ENCODE measurements around the gene HIP1.
"Not testable (repeated sequence)": the region's sequence is repeated elsewhere in the genome, so short reads cannot be mapped to it uniquely, and the experiment has no call there.

HIP1 gene

DNA sequence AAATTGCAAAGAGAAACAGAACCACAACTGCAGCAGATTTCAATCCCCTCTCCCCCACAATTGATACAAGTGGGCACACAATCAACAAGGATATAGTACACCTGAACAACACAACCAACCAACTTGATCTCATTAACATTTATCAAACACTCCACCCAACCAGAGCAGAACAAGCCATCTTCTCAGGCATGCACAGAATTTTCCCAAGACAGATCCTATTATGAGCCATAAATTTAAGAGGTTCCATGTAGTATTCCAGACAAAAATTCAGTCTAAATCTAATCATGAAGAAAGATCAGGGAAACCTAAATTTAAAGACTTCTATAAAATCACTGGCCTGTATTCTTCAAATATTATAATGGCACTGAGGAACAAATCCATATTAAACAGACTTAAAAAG is 217.0 kb downstream of the HIP1 start:
- not testable (repeated sequence) for DNase-seq (ENCODE audit: low read depth, low spot score); H3K4me1 ChIP-seq (ENCODE audit: control insufficient read depth, insufficient read depth, low read length); H3K27me3 ChIP-seq (ENCODE audit: control insufficient read depth, insufficient read depth, low read length); H3K36me3 ChIP-seq (ENCODE audit: control insufficient read depth, insufficient read depth, low read length); H3K4me3 ChIP-seq (ENCODE audit: low read length); H3K9me3 ChIP-seq (ENCODE audit: control insufficient read depth, insufficient read depth, low read length); H3K27ac ChIP-seq (ENCODE audit: low read length)

DNA sequence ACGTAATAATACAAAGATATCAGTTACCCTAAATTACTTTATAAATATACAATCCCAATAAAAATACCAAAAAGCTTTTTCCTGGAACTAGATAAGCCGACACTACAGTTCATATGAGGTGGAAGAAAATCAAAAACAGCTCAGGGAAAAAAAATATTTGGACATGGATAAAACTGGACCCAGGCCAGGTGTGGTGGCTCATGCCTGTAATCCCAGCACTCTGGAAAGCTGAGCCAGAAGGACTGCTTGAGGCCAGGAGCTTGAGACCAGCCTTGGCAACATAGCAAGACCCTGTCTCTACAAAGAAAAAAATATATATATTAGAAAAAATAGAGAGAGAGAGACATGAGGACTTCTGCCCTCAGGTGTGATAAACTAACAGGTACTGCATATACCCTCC is 219.9 kb downstream of the HIP1 start:
- DNase-seq (ENCODE audit: low read depth, low spot score); H3K27ac ChIP-seq (ENCODE audit: low read length); H3K4me1 ChIP-seq (ENCODE audit: control insufficient read depth, insufficient read depth, low read length); H3K9me3 ChIP-seq (ENCODE audit: control insufficient read depth, insufficient read depth, low read length); H3K4me3 ChIP-seq (ENCODE audit: low read length); H3K36me3 ChIP-seq (ENCODE audit: control insufficient read depth, insufficient read depth, low read length); H3K27me3 ChIP-seq (ENCODE audit: control insufficient read depth, insufficient read depth, low read length): not testable (repeated sequence)
- WGBS (ENCODE audit: insufficient coverage, insufficient read length) = 96% methylated on average over 2 of the region's 2 CpGs

DNA sequence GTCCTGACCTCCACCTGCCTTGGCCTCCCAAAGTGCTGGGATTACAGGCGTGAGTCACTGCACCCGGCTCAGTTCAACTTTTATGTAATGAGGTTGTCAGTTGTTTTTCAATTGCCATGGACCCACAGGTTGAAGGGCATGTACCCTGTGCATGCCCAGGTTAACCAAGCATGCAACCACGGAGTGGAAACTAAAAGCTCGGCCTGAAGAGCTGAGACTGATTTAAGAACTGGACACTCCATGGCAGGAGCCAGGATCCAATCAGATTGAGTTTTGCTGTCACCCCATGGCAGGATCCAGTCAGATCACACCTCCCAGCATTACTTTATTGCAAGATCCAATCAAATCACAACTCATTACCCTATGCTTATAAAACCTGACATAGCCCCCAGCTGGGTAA is 229.7 kb downstream of the HIP1 start:
- DNase-seq (ENCODE audit: low read depth, low spot score); H3K36me3 ChIP-seq (ENCODE audit: control insufficient read depth, insufficient read depth, low read length); H3K4me3 ChIP-seq (ENCODE audit: low read length); H3K27me3 ChIP-seq (ENCODE audit: control insufficient read depth, insufficient read depth, low read length); H3K4me1 ChIP-seq (ENCODE audit: control insufficient read depth, insufficient read depth, low read length); H3K27ac ChIP-seq (ENCODE audit: low read length); H3K9me3 ChIP-seq (ENCODE audit: control insufficient read depth, insufficient read depth, low read length): not testable (repeated sequence)
- WGBS (ENCODE audit: insufficient coverage, insufficient read length) = no CpG with 5 or more reads among the region's 4 CpGs

DNA sequence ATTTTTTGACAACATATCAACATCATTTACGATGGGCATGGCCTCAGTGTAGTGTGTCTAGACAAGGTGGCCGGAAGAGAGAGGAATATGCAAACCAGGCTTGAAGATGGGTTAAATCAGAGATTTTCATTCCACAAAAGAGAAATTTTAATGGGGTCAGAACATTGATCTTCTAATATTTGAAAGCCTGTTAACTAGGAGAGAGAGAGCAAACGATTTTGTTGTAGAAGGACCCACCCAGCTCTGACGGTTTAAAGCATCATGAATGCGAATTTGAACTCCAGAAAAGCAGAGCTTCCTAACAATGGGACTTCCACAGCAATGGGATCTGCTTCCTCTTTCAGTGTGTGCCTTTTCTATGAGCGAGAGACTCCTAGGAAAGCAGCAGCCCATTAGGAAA is 246.7 kb downstream of the HIP1 start, which contains the start of gene SPDYE5:
TSS of gene SPDYE5 (plus strand) at position 301 of the 400 bp plus-strand sequence. CDS start 1,728 bp downstream, outside the sequence.
- H3K36me3 ChIP-seq (ENCODE audit: control insufficient read depth, insufficient read depth, low read length); H3K4me3 ChIP-seq (ENCODE audit: low read length); H3K27ac ChIP-seq (ENCODE audit: low read length); DNase-seq (ENCODE audit: low read depth, low spot score); H3K4me1 ChIP-seq (ENCODE audit: control insufficient read depth, insufficient read depth, low read length); H3K27me3 ChIP-seq (ENCODE audit: control insufficient read depth, insufficient read depth, low read length); H3K9me3 ChIP-seq (ENCODE audit: control insufficient read depth, insufficient read depth, low read length): not testable (repeated sequence)
- no CpG with 5 or more reads among the region's 6 CpGs for WGBS (ENCODE audit: insufficient coverage, insufficient read length)

DNA sequence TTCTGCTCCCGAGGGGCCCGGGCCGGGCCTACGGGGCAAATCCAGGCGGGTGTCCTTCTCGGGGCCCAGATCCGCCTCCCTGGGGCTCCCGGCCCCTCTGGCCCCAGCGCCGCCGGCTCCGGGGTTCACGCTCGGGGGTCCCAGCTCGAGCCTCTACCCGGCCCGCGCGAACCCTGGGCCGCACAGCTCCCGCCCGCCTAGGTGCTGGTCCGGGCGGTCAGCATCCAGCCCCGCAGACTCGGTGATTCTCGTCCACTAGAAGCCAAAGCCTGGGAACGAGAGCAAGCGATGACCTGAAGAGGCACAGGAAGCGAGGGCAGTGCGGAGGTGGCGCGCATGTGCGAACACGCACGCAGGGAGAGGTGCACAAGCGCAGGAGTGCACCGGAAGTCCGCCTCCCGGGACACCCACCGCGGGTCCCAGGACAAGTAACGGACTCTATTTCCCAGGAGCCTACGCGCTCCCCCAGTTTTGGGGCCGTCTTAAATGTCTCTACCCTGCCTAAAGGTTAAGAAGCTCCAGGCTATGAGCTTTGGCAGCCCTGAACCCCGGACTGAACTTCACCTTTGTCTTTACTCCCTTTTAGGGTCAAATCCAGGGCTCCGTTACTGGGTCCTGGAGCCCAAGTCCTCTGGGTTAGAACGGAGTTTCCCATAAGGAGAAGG is 252.6 kb downstream of the HIP1 start, which contains the start of gene POM121C:
TSS of gene POM121C (minus strand) at position 321 of the 665 bp plus-strand sequence. CDS start 44,803 bp downstream, outside the sequence.
- peak within 1 kb of the TSS; percentile 71; the same call in 1 of the 2 replicates for H3K4me3 ChIP-seq (ENCODE audit: low read length)
- peak; percentile 84 for DNase-seq (ENCODE audit: low read depth, low spot score)
- WGBS (ENCODE audit: insufficient coverage, insufficient read length) = no CpG with 5 or more reads among the region's 49 CpGs
- H3K27me3 ChIP-seq (ENCODE audit: control insufficient read depth, insufficient read depth, low read length); H3K9me3 ChIP-seq (ENCODE audit: control insufficient read depth, insufficient read depth, low read length); H3K4me1 ChIP-seq (ENCODE audit: control insufficient read depth, insufficient read depth, low read length); H3K36me3 ChIP-seq (ENCODE audit: control insufficient read depth, insufficient read depth, low read length); H3K27ac ChIP-seq (ENCODE audit: low read length): not testable (repeated sequence)

DNA sequence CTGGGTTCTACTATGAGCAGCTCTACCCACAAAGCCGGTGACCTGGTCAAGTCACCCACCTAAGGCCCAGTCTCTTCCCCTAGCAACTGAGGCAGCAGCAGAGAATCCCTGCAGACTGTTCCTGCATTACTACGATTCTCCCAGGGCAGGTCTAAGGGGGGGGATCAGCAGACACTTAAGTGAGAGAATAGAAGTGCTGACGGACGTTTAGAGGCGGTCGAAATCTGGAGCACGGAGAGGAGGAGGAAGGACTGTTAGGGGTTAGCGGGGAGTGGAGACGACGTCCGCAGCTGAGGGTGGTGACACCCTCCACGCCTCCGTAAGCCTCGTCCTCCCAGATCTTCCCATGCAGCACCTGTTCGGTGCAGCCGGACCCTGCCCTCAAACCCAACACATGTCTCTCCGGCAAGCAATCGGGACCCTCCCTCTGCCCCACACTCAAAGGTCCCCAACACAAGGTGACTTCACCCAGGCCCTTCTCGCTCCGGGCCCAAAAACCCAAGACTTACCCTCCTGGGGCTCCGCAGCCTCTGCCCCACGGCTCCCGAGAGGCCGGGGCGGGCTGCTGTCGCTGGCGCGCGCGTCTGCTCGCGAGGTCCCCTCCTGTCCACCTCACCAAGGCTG is 253.3 kb downstream of the HIP1 start:
- not testable (repeated sequence) for DNase-seq (ENCODE audit: low read depth, low spot score); H3K27me3 ChIP-seq (ENCODE audit: control insufficient read depth, insufficient read depth, low read length); H3K27ac ChIP-seq (ENCODE audit: low read length); H3K4me1 ChIP-seq (ENCODE audit: control insufficient read depth, insufficient read depth, low read length); H3K36me3 ChIP-seq (ENCODE audit: control insufficient read depth, insufficient read depth, low read length); H3K9me3 ChIP-seq (ENCODE audit: control insufficient read depth, insufficient read depth, low read length)
- peak overlapping the region; percentile 71; the same call in 1 of the 2 replicates for H3K4me3 ChIP-seq (ENCODE audit: low read length)
- WGBS (ENCODE audit: insufficient coverage, insufficient read length) = no CpG with 5 or more reads among the region's 32 CpGs
